GM21717 (cell line): ENCODE results near the gene GPC5.
"Not testable (repeated sequence)": the region's sequence is repeated elsewhere in the genome, so short reads cannot be mapped to it uniquely, and the experiment has no call there.

Source experiments
- ATAC-seq: cut with Tn5 transposase; IDR thresholded peaks from one replicate; pipeline ENCODE4 v1.9.1; 2021; ENCODE audit warnings: mild to moderate bottlenecking, moderate library complexity; ENCODE audit not compliant: unreplicated experiment

Gene GPC5

GRCh38 chr13:92500192-92500591 is 1101.8 kb downstream of the GPC5 start:
- ATAC-seq: no peak

- ATAC-seq: no peak
These were observed 1112.0 kb downstream of the GPC5 start for GRCh38 chr13:92510416-92510815.

- no peak for ATAC-seq
These were observed 1114.4 kb downstream of the GPC5 start for GRCh38 chr13:92512852-92513251.

- ATAC-seq: no peak
These were observed 1115.3 kb downstream of the GPC5 start for GRCh38 chr13:92513672-92514071.

- ATAC-seq: no peak
These were observed 1116.2 kb downstream of the GPC5 start for GRCh38 chr13:92514420-92515125.

GRCh38 chr13:92516878-92517277 is 1118.5 kb downstream of the GPC5 start:
- ATAC-seq: not testable (repeated sequence)

- not testable (repeated sequence) for ATAC-seq
These were observed 1120.2 kb downstream of the GPC5 start for GRCh38 chr13:92518622-92519021.

GRCh38 chr13:92530364-92530763 is 1131.9 kb downstream of the GPC5 start:
- ATAC-seq: no peak

- no peak for ATAC-seq
These were observed 1137.0 kb downstream of the GPC5 start for GRCh38 chr13:92535222-92536006.

- no peak for ATAC-seq
These were observed 1139.0 kb downstream of the GPC5 start for GRCh38 chr13:92537471-92537870.

GRCh38 chr13:92538164-92538563 is 1139.7 kb downstream of the GPC5 start:
- no peak for ATAC-seq

- ATAC-seq: not testable (repeated sequence)
These were observed 1140.7 kb downstream of the GPC5 start for GRCh38 chr13:92539148-92539547.

GRCh38 chr13:92547266-92547665 is 1148.8 kb downstream of the GPC5 start:
- no peak for ATAC-seq

- ATAC-seq: no peak
These were observed 1150.9 kb downstream of the GPC5 start for GRCh38 chr13:92549276-92549675.

GRCh38 chr13:92553470-92554114 is 1155.2 kb downstream of the GPC5 start:
- no peak for ATAC-seq

GRCh38 chr13:92560883-92561282 is 1162.5 kb downstream of the GPC5 start:
- ATAC-seq: no peak

GRCh38 chr13:92564942-92565341 is 1166.5 kb downstream of the GPC5 start:
- ATAC-seq: no peak

- ATAC-seq: no peak
These were observed 1168.3 kb downstream of the GPC5 start for GRCh38 chr13:92566767-92567166.

GRCh38 chr13:92572190-92572589 is 1173.8 kb downstream of the GPC5 start:
- no peak for ATAC-seq

- ATAC-seq: peak; percentile 55
These were observed 1175.1 kb downstream of the GPC5 start for GRCh38 chr13:92573467-92574057.

- no peak for ATAC-seq
These were observed 1176.1 kb downstream of the GPC5 start for GRCh38 chr13:92574499-92574898.
